GM23248 (cell line): ENCODE data around the gene PLAAT3.

Experiments
- EZH2 ChIP-seq: fragments of 200-600 bp; sonication (generic); IDR thresholded peaks from 2 replicates; pipeline ENCODE4 v1.6.1; 2018; ENCODE audit warnings: antibody characterized with exemption, mild to moderate bottlenecking; ENCODE audit not compliant: insufficient read depth, poor library complexity, severe bottlenecking
- EZH2phosphoT487 ChIP-seq: fragments of 200-600 bp; sonication (generic); IDR thresholded peaks from 2 replicates; pipeline ENCODE4 v1.6.1; 2018; ENCODE audit warnings: antibody characterized with exemption, moderate library complexity, mild to moderate bottlenecking, low read depth; ENCODE audit not compliant: insufficient read depth

DNA sequence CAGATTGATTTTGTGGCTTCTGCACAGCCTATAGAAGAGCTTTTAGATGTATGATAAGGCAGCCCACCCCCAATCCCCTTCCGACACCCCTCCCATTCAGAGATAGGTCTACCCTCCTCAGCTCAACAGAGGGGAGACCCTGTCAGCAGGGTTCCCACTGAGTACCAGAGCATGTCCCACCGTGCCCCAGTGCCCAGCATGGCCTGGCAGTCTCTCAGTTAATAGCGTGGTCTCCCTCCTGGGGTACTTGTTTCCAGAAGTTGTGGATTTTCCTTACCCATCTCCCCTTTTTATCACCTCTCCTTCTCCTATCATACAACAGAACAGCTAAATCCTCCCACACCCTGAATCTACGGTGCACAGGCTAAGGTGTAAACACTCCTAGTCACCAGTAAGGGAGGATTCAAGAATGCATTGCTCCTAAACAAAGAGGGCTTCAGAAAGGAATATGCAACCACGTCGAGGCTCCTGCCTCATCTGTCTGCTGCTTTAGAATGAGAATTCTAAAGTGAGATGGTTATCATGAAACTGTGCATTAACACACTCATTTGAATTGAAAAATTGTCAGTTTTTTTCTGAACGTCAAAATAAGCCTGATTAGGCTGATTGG is 57.7 kb downstream of the PLAAT3 start:
- TF ChIP-seq EZH2: no peak
- no peak for TF ChIP-seq EZH2phosphoT487
